Smooth muscle cell (in vitro differentiated cells): Measurements from ENCODE around the gene NOL7. TPM values are rescaled to one million over a fixed set of nuclear protein-coding genes. Genes with fewer than 3 reads are reported as not detected.
A peak's percentile ranks its signal among the peaks of the same experiment; 100 is the strongest.

Experiments used
- DNase-seq: peaks from one replicate; lab custom pipeline; 2025; ENCODE audit not compliant: unreplicated experiment; lab: John Stamatoyannopoulos, UW
- H2AFZ ChIP-seq: fragments of 200-600 bp; sonication (generic); 2 replicates; pipeline ENCODE4 v1.6.0; 2016; ENCODE audit warnings: antibody characterized with exemption, low read depth, mild to moderate bottlenecking
- H3F3A ChIP-seq: fragments of 200-600 bp; sonication (generic); 2 replicates; pipeline ENCODE4 v1.6.0; 2017; ENCODE audit warnings: antibody characterized with exemption, low read depth
- H3K27ac ChIP-seq: fragments of 200-600 bp; sonication (generic); 2 replicates; pipeline ENCODE4 v1.5.1; 2016; ENCODE audit warnings: low read depth, mild to moderate bottlenecking
- H3K27me3 ChIP-seq: fragments of 200-600 bp; sonication (generic); 2 replicates; pipeline ENCODE4 v1.6.1; 2016; ENCODE audit warnings: low read depth, mild to moderate bottlenecking
- H3K36me3 ChIP-seq: fragments of 200-600 bp; sonication (generic); 2 replicates; pipeline ENCODE4 v1.5.1; 2016; ENCODE audit warnings: low read depth
- H3K4me1 ChIP-seq: fragments of 200-600 bp; sonication (generic); 2 replicates; pipeline ENCODE4 v1.5.1; 2016; ENCODE audit warnings: low read depth
- H3K4me2 ChIP-seq: fragments of 200-600 bp; sonication (generic); 2 replicates; pipeline ENCODE4 v1.6.0; 2016; ENCODE audit warnings: mild to moderate bottlenecking
- H3K4me3 ChIP-seq: fragments of 200-600 bp; sonication (generic); 2 replicates; pipeline ENCODE4 v1.5.1; 2016; ENCODE audit warnings: mild to moderate bottlenecking
- H3K79me2 ChIP-seq: fragments of 200-600 bp; sonication (generic); 2 replicates; pipeline ENCODE4 v1.6.0; 2016; ENCODE audit warnings: low read depth, mild to moderate bottlenecking
- H3K9ac ChIP-seq: fragments of 200-600 bp; sonication (generic); 2 replicates; pipeline ENCODE4 v1.6.0; 2016; ENCODE audit warnings: low read depth
- H3K9me3 ChIP-seq: fragments of 200-600 bp; sonication (generic); replicated peaks from 2 replicates; pipeline ENCODE4 v1.5.1; 2016; ENCODE audit warnings: low read depth
- H4K20me1 ChIP-seq: fragments of 200-600 bp; sonication (generic); 2 replicates; pipeline ENCODE4 v1.6.0; 2016; ENCODE audit warnings: low read depth
- WGBS: methylation state at CpG from one replicate; pipeline ENCODE4 v1.1.7; 2016; ENCODE audit warnings: low lambda C conversion rate; 5-methylcytosine and 5-hydroxymethylcytosine counted together
- polyA plus RNA-seq: library from polyadenylated mRNA; unstranded; fragments of >200 nt; fragmentation: Nextera tagmentation; extraction: Ambion mirVana; gene quantifications from 2 replicates; pipeline ENCODE4 v1.2.1, GENCODE V29; 2016
- total RNA-seq: library from RNA; depleted of rRNA; stranded (reverse); fragments of >200 nt; gene quantifications from 2 replicates; pipeline ENCODE4 v1.2.3, GENCODE V29; 2014
- TF ChIP-seq, protein P1 (sequence below): fragments of 200-600 bp; sonication (generic); IDR thresholded peaks from 2 replicates; pipeline ENCODE4 v1.5.1; 2017; ENCODE audit warnings: borderline replicate concordance, mild to moderate bottlenecking, antibody characterized with exemption; ENCODE audit not compliant: insufficient read depth, poor library complexity, severe bottlenecking

NOL7 gene
- total and polyA plus RNA-seq, 2 experiments from 2014 or later = 104 to 120 TPM

DNA sequence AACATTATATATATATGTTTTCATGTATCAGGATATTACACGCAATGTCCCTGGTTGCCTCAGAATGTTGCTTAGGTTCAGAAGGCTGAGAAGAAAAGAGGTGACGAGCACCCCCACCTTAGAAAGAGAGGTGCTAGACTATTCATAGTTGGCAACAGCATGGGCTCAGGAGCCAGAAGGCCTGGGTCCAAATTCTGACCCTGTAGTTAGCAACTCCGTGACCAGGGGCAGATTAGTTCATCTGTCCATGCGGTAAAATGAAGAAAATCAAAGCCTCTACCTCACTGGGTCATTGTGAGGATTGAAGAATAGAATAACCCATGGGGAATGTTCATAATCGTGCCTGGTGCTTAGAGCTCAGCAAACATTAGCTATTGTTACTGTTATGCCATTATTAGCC lies 46.2 kb upstream of the NOL7 start:
- Histone ChIP-seq H3K4me2 (no peak overlapping the region), H3K36me3 (no peaks in the 10 kb centered on the region), H3K27ac (no peak overlapping the region), H3F3A (no peaks in the 10 kb centered on the region), H2AFZ (no peak overlapping the region), H3K4me3 (no peak overlapping the region), H3K27me3 (peaks cover 10% of the 10 kb centered on the region), H3K4me1 (no peaks in the 10 kb centered on the region), H4K20me1 (no peaks in the 10 kb centered on the region), H3K79me2 (no peaks in the 10 kb centered on the region), H3K9me3 (no peaks in the 10 kb centered on the region), H3K9ac (no peak overlapping the region)
- WGBS = 97% methylated on average over 5 of the region's 5 CpGs
- TF ChIP-seq, protein P1, sequence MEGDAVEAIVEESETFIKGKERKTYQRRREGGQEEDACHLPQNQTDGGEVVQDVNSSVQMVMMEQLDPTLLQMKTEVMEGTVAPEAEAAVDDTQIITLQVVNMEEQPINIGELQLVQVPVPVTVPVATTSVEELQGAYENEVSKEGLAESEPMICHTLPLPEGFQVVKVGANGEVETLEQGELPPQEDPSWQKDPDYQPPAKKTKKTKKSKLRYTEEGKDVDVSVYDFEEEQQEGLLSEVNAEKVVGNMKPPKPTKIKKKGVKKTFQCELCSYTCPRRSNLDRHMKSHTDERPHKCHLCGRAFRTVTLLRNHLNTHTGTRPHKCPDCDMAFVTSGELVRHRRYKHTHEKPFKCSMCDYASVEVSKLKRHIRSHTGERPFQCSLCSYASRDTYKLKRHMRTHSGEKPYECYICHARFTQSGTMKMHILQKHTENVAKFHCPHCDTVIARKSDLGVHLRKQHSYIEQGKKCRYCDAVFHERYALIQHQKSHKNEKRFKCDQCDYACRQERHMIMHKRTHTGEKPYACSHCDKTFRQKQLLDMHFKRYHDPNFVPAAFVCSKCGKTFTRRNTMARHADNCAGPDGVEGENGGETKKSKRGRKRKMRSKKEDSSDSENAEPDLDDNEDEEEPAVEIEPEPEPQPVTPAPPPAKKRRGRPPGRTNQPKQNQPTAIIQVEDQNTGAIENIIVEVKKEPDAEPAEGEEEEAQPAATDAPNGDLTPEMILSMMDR = no peak
- DNase-seq = no peak

DNA sequence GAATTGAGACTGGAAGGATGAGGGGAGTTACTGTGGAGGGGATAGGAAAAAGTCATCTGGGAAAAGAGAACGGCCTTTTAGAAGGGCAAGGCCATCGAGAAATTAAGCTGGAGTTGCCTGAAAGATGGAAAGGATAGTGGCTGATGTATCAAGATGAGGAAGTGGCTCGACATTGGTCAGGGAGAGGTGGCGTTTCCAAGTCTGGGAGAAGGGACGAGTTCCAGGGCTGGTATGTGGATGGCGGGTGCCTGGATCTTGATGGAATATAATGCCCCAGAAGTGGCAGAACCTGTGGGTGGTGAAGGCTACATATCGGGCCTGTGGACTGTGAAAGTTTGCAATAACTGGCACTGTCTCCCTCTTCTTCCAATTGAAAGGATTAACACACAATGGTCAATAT lies 42.9 kb upstream of the NOL7 start:
- 90% methylated on average over 7 of the region's 7 CpGs for whole genome bisulfite sequencing

DNA sequence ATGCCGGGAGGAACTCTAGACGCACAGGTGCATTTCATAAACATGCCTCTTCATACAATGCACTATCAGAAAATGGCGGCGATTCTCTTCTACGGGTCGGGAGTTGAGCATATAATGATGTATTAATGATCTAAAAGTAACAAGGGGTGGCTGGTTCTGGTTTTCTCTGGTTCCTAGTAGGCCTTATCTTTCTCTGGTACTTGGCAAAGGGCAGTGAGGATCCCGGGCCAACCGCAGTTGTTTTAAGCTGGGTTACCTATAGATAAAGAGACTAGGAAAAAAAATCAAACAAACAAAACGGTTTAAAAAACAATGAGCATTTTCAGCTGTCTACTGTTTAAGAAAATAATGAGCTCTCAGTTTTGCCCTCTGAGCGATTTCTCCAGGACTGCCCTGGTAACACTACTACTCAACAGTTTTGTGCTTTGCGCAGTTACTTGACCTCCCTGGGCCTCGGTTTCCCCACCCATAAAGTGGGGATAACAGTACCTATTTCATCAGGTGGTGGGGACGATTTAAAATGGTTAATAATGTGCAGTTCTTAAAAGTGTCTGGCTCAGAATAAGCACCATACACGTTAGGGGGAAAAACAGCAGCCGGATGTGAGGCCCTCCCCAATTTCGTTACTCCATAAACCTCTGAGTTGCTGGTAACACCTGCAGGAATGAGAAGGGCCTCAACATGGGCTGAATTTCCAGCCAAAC lies 42.0 kb upstream of the NOL7 start:
- peak overlapping the region; percentile 75 for H3K4me3 ChIP-seq
- no peaks in the 10 kb centered on the region for H3F3A ChIP-seq
- no peaks in the 10 kb centered on the region for H3K4me1 ChIP-seq
- H3K27ac ChIP-seq = peak overlapping the region; percentile 47
- 87% methylated on average over 16 of the region's 16 CpGs for WGBS
- no peaks in the 10 kb centered on the region for H3K27me3 ChIP-seq
- H3K36me3 ChIP-seq = no peaks in the 10 kb centered on the region
- H2AFZ ChIP-seq = peak overlapping the region; percentile 88
- H3K9me3 ChIP-seq = no peaks in the 10 kb centered on the region
- TF ChIP-seq, protein P1 = no peak
- no peaks in the 10 kb centered on the region for H3K79me2 ChIP-seq
- H4K20me1 ChIP-seq = no peaks in the 10 kb centered on the region
- peak overlapping the region; percentile 86 for H3K9ac ChIP-seq
- no peak for DNase-seq
- H3K4me2 ChIP-seq = peak overlapping the region; percentile 89

More for the DNA sequence above, 42.9 kb upstream of the NOL7 start:
- Histone ChIP-seq H3F3A (no peaks in the 10 kb centered on the region), H3K27ac (no peak overlapping the region), H2AFZ (no peak overlapping the region), H3K4me2 (no peak overlapping the region), H3K4me3 (no peak overlapping the region), H3K9ac (no peak overlapping the region), H3K79me2 (no peaks in the 10 kb centered on the region), H3K9me3 (no peaks in the 10 kb centered on the region), H4K20me1 (no peaks in the 10 kb centered on the region), H3K4me1 (no peaks in the 10 kb centered on the region), H3K27me3 (peaks cover 3% of the 10 kb centered on the region), H3K36me3 (no peaks in the 10 kb centered on the region)
- TF ChIP-seq, protein P1 = no peak
- no peak for DNase-seq

DNA sequence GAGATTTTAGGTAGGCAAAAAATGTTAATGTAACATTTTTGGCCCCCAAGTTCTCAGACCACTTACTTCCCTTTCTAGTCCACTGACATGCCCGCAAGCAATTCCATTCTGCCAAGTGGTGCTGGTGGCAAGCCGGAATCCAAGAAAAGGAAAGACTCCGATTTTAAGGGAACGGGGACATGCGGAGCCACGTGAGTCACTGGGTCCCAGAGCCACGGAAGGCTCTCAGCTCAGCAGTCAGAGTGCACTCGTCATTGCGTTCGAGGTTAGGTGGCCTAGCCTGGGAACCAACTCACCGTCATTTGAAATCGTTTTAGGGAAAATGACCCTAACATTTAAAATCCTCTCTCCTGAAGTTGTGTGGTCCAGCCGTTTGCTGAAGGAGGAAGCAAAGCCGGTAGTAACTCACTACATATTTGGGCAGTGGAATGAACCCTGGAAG lies 41.4 kb upstream of the NOL7 start:
- WGBS = 13% methylated on average over 14 of the region's 14 CpGs
- Histone ChIP-seq H4K20me1 (no peaks in the 10 kb centered on the region), H3K9me3 (no peaks in the 10 kb centered on the region), H3F3A (no peaks in the 10 kb centered on the region), H3K4me2 (peak overlapping the region; percentile 89), H3K4me1 (no peaks in the 10 kb centered on the region), H2AFZ (peak overlapping the region; percentile 88), H3K27ac (peak overlapping the region; percentile 47), H3K9ac (peak overlapping the region; percentile 86), H3K4me3 (peak overlapping the region; percentile 75), H3K27me3 (no peaks in the 10 kb centered on the region), H3K79me2 (no peaks in the 10 kb centered on the region), H3K36me3 (no peaks in the 10 kb centered on the region)
- DNase-seq = no peak
- TF ChIP-seq, protein P1 = no peak
